HG02938 (cell line): Measurements from ENCODE around the gene CRHR1.

Experiments
- ATAC-seq: cut with Tn5 transposase; IDR thresholded peaks from one replicate; pipeline ENCODE4 v1.9.1; 2021; ENCODE audit warnings: mild to moderate bottlenecking, moderate library complexity; ENCODE audit not compliant: unreplicated experiment

CRHR1 gene

GRCh38 chr17:45819632-45820031, 35.5 kb downstream of the CRHR1 start:
- no peak for ATAC-seq

- no peak for ATAC-seq
Measured at GRCh38 chr17:45820052-45820780, 36.1 kb downstream of the CRHR1 start.

GRCh38 chr17:45821147-45821546, 37.0 kb downstream of the CRHR1 start:
- no peak for ATAC-seq

- ATAC-seq: no peak
Measured at GRCh38 chr17:45823598-45823997, 39.5 kb downstream of the CRHR1 start.

GRCh38 chr17:45824475-45824874, 40.4 kb downstream of the CRHR1 start:
- ATAC-seq: no peak

- ATAC-seq: no peak
Measured at GRCh38 chr17:45824901-45825492, 40.9 kb downstream of the CRHR1 start.

GRCh38 chr17:45825792-45826191, 41.7 kb downstream of the CRHR1 start:
- no peak for ATAC-seq

GRCh38 chr17:45826919-45827588, 42.9 kb downstream of the CRHR1 start:
- ATAC-seq: no peak

- no peak for ATAC-seq
Measured at GRCh38 chr17:45828171-45828570, 44.1 kb downstream of the CRHR1 start.

- ATAC-seq: no peak
Measured at GRCh38 chr17:45828582-45829133, 44.5 kb downstream of the CRHR1 start.

- ATAC-seq: no peak
Measured at GRCh38 chr17:45833920-45834319, 49.8 kb downstream of the CRHR1 start.

- ATAC-seq: no peak
Measured at GRCh38 chr17:45834471-45835396, 50.6 kb downstream of the CRHR1 start.

GRCh38 chr17:45835481-45835880, 51.4 kb downstream of the CRHR1 start:
- no peak for ATAC-seq

GRCh38 chr17:45836047-45837044, 52.2 kb downstream of the CRHR1 start:
- ATAC-seq: no peak

- ATAC-seq: no peak
Measured at GRCh38 chr17:45837187-45837586, 53.1 kb downstream of the CRHR1 start.

GRCh38 chr17:45837603-45838002, 53.5 kb downstream of the CRHR1 start:
- no peak for ATAC-seq

GRCh38 chr17:45838751-45839295, 54.7 kb downstream of the CRHR1 start:
- ATAC-seq: no peak

GRCh38 chr17:45839442-45839841, 55.3 kb downstream of the CRHR1 start:
- ATAC-seq: no peak

- ATAC-seq: no peak
Measured at GRCh38 chr17:45841186-45841585, 57.1 kb downstream of the CRHR1 start.
